Parathyroid adenoma (tissue), 2 donors: ENCODE data around the gene TRIP4.

Experiments
- H2AFZ ChIP-seq: fragments of 300-600 bp; sonication (generic); one replicate; pipeline ENCODE4 v1.7.0; 2017; ENCODE audit warnings: antibody characterized with exemption, mild to moderate bottlenecking
- H3K27ac ChIP-seq: fragments of 300-600 bp; sonication (generic); one replicate; pipeline ENCODE4 v1.7.0; 2017
- H3K27me3 ChIP-seq: fragments of 300-600 bp; sonication (generic); one replicate; pipeline ENCODE4 v1.7.0; 2017; ENCODE audit warnings: low read length; ENCODE audit not compliant: control insufficient read depth, insufficient read depth
- H3K36me3 ChIP-seq: fragments of 300-600 bp; sonication (generic); one replicate; pipeline ENCODE4 v1.7.0; 2017; ENCODE audit warnings: low read length; ENCODE audit not compliant: control insufficient read depth, insufficient read depth
- H3K4me1 ChIP-seq: fragments of 300-600 bp; sonication (generic); one replicate; pipeline ENCODE4 v1.7.0; 2017; ENCODE audit warnings: control low read depth
- H3K4me2 ChIP-seq: fragments of 300-600 bp; sonication (generic); one replicate; pipeline ENCODE4 v1.7.0; 2017; ENCODE audit warnings: low read length
- H3K4me3 ChIP-seq: fragments of 300-600 bp; sonication (generic); one replicate; pipeline ENCODE4 v1.7.0; 2017; ENCODE audit warnings: low read depth, low read length
- H3K79me2 ChIP-seq: fragments of 300-600 bp; sonication (generic); one replicate; pipeline ENCODE4 v1.7.0; 2017; ENCODE audit warnings: control low read depth
- H3K9ac ChIP-seq: fragments of 300-600 bp; sonication (generic); one replicate; pipeline ENCODE4 v1.7.0; 2017; ENCODE audit warnings: mild to moderate bottlenecking
- H3K9me3 ChIP-seq: fragments of 300-600 bp; sonication (generic); one replicate; pipeline ENCODE4 v1.7.0; 2017; ENCODE audit warnings: low read length; ENCODE audit not compliant: control insufficient read depth
- CTCF ChIP-seq: fragments of 300-600 bp; sonication (generic); IDR thresholded peaks from one replicate; pipeline ENCODE4 v1.7.0; 2017; ENCODE audit warnings: antibody characterized with exemption, mild to moderate bottlenecking
- donor health status: primary hyperparathyroidism.

TRIP4 gene

GRCh38 chr15:64443747-64444621 is 56.3 kb downstream of the TRIP4 start:
- H3K36me3 ChIP-seq: no peaks in the 10 kb centered on the region
- H3K4me1 ChIP-seq: no peaks in the 10 kb centered on the region
- H2AFZ ChIP-seq: no peak overlapping the region
- no peak overlapping the region for H3K9ac ChIP-seq
- TF ChIP-seq CTCF: no peak
- peak overlapping the region; percentile 36 for H3K27ac ChIP-seq
- peak overlapping the region; percentile 28 for H3K4me2 ChIP-seq
- no peaks in the 10 kb centered on the region for H3K79me2 ChIP-seq
- H3K4me3 ChIP-seq: no peak overlapping the region
- no peaks in the 10 kb centered on the region for H3K27me3 ChIP-seq
- no peaks in the 10 kb centered on the region for H3K9me3 ChIP-seq

- no peak for TF ChIP-seq CTCF
- Histone ChIP-seq H3K9me3 (no peaks in the 10 kb centered on the region), H3K27me3 (no peaks in the 10 kb centered on the region), H3K4me2 (no peak overlapping the region), H3K36me3 (no peaks in the 10 kb centered on the region), H3K79me2 (no peaks in the 10 kb centered on the region), H2AFZ (no peak overlapping the region), H3K4me1 (no peaks in the 10 kb centered on the region), H3K4me3 (no peak overlapping the region), H3K9ac (no peak overlapping the region), H3K27ac (peak overlapping the region; percentile 36)
Observed at GRCh38 chr15:64444836-64445235, 57.2 kb downstream of the TRIP4 start.

DNA sequence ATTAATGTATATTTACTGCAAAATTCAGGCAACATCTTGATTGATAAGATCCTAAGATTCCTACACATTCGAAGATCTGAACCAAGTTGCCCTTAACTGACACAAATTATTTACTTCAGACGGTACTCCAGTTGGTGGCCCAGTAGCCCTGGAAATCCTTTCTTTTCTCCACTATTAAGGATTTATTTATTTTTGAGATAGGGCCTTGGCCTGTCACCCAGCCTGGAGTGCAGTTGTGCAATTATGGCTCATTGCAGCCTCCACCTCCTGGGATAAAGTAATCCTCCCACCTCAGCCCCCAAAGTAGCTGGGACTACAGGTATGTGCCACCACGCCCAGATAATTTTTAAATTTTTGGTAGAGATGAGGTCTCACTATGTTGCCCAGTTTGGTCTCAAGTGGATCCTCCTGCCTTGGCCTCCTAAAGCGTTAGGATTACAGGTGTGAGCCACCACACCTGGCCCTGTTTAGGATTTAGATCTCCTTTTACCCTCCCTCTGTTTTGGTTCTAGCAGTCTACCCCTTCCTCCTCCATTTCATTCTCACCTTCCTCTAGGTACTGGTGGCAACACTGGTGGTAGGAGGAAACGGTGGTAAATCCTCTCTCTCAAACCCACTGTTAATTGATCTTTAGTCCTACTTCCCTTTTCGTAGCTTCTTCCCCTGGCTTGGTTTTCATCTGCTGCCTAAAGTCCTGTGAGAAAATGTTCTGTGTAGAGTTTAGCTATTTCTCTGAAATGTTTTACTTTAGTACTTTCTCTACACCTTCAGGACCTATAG is 60.1 kb downstream of the TRIP4 start:
- no peaks in the 10 kb centered on the region for H3K9me3 ChIP-seq
- TF ChIP-seq CTCF: no peak
- H3K79me2 ChIP-seq: no peaks in the 10 kb centered on the region
- H3K27me3 ChIP-seq: no peaks in the 10 kb centered on the region
- H3K4me1 ChIP-seq: no peaks in the 10 kb centered on the region
- H3K4me2 ChIP-seq: no peak overlapping the region
- no peak overlapping the region for H3K4me3 ChIP-seq
- H3K27ac ChIP-seq: no peak overlapping the region
- H3K9ac ChIP-seq: no peak overlapping the region
- no peak overlapping the region for H2AFZ ChIP-seq
- no peaks in the 10 kb centered on the region for H3K36me3 ChIP-seq

GRCh38 chr15:64452988-64453688 is 65.5 kb downstream of the TRIP4 start:
- Histone ChIP-seq H3K4me1 (no peaks in the 10 kb centered on the region), H3K79me2 (no peaks in the 10 kb centered on the region), H3K4me3 (no peak overlapping the region), H3K36me3 (no peaks in the 10 kb centered on the region), H3K27me3 (no peaks in the 10 kb centered on the region), H3K9me3 (no peaks in the 10 kb centered on the region), H3K27ac (no peak overlapping the region), H2AFZ (no peak overlapping the region), H3K4me2 (no peak overlapping the region), H3K9ac (no peak overlapping the region)
- TF ChIP-seq CTCF: no peak
